ENCODE results near the gene ANKFY1. TPM values are rescaled to one million over a fixed set of nuclear protein-coding genes. Genes with fewer than 3 reads are reported as not detected.

The ANKFY1 gene
- total and polyA plus RNA-seq, 2 donors (not counting 3 experiments of a cell fraction or from before 2014, with no cell fraction given) = 30.6 to 51.1 TPM

DNA sequence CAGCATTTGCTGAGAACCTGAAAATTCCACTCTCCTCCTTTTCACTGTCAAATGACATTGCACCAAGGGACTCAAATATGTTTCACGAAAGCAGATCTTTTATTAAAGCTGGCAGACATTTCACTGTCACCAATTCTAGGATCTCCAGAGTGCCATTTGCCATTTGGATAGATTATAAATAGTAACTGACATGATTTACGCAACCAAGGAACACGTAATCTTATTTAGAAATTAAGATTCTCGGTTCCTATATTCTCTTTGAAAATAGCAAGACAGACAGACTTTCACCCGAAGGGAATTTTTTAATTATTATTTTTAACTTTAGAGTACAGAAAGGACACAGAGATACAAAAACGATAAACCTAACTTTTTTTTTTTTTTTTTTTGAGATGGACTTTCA lies 49.6 kb downstream of the ANKFY1 start:
- no peak for TF ChIP-seq JUN (IDR thresholded peaks at IDR 0.05; ENCODE audit: borderline replicate concordance, insufficient read depth, insufficient read length, low read depth)
- no peak for TF ChIP-seq POLR2A (IDR thresholded peaks at IDR 0.05; ENCODE audit: low read depth, low read length)
- no peak for TF ChIP-seq GATA2 (IDR thresholded peaks at IDR 0.05; ENCODE audit: insufficient read depth, insufficient read length, low read depth, low read length)
- TF ChIP-seq MAX (IDR thresholded peaks at IDR 0.05; ENCODE audit: insufficient read depth, insufficient read length) = no peak
- TF ChIP-seq EZH2 (IDR thresholded peaks at IDR 0.05; ENCODE audit: borderline replicate concordance, low read depth, low read length, severe bottlenecking) = no peak
- TF ChIP-seq MYC (IDR thresholded peaks at IDR 0.05; ENCODE audit: low read depth, low read length) = no peak
- no peak for TF ChIP-seq FOS (IDR thresholded peaks at IDR 0.05; ENCODE audit: borderline replicate concordance, insufficient read depth, low read length)
- TF ChIP-seq, protein P1, sequence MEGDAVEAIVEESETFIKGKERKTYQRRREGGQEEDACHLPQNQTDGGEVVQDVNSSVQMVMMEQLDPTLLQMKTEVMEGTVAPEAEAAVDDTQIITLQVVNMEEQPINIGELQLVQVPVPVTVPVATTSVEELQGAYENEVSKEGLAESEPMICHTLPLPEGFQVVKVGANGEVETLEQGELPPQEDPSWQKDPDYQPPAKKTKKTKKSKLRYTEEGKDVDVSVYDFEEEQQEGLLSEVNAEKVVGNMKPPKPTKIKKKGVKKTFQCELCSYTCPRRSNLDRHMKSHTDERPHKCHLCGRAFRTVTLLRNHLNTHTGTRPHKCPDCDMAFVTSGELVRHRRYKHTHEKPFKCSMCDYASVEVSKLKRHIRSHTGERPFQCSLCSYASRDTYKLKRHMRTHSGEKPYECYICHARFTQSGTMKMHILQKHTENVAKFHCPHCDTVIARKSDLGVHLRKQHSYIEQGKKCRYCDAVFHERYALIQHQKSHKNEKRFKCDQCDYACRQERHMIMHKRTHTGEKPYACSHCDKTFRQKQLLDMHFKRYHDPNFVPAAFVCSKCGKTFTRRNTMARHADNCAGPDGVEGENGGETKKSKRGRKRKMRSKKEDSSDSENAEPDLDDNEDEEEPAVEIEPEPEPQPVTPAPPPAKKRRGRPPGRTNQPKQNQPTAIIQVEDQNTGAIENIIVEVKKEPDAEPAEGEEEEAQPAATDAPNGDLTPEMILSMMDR (IDR thresholded peaks at IDR 0.05; ENCODE audit: extremely low read depth in 1 of 2, insufficient read depth in 1 of 2, low read depth in 1 of 2, low read length in 2 of 2) = no peak
- no peak for TF ChIP-seq POLR2AphosphoS5 (IDR thresholded peaks at IDR 0.05; ENCODE audit: insufficient read depth, low read depth, low read length)
- dilution Hi-C loops (cut with MboI; ENCODE audit: extremely low pct_ligation_motif_present, low sequenced_read_pairs) = no loop called here
- Histone ChIP-seq H4K20me1 (replicated peaks; ENCODE audit: control insufficient read depth, extremely low read depth, insufficient read depth, low read length) (no peaks in the 10 kb centered on the region), H3K79me2 (ENCODE audit: control insufficient read depth, insufficient read depth, low read length) (peaks cover 10% of the 10 kb centered on the region), H3K36me3 (ENCODE audit: control insufficient read depth in 2 of 2, extremely low read depth in 1 of 2, insufficient read depth in 2 of 2, low read length in 2 of 2) (peaks cover 2 to 3% of the 10 kb centered on the region in 2 experiments), H3K27me3 (ENCODE audit: control insufficient read depth in 2 of 2, insufficient read depth in 2 of 2, low read length in 2 of 2) (no peaks in the 10 kb centered on the region), H3K9me1 (replicated peaks; ENCODE audit: control insufficient read depth, extremely low read depth, insufficient read depth, low read length) (no peaks in the 10 kb centered on the region), H3K9ac (replicated peaks; ENCODE audit: extremely low read depth, insufficient read depth, low read length) (no peak overlapping the region), H3K4me1 (ENCODE audit: control insufficient read depth, extremely low read depth, insufficient read depth, low read length) (no peaks in the 10 kb centered on the region), H3K9me3 (replicated peaks; ENCODE audit: control insufficient read depth, insufficient read depth, low read length) (no peaks in the 10 kb centered on the region), H3K4me3 (replicated peaks in 1 of 3; ENCODE audit: insufficient read depth in 1 of 3, low read depth in 1 of 3, low read length in 3 of 3) (no peak overlapping the region), H3K4me2 (ENCODE audit: insufficient read depth, low read length) (no peak overlapping the region), H2AFZ (ENCODE audit: low read depth, low read length) (no peak overlapping the region), H3K27ac (ENCODE audit: insufficient read depth, low read depth, low read length) (no peak overlapping the region)
- DNase-seq (ENCODE audit: low read depth, low spot score) (no peak), FAIRE-seq (no peak)
- CTCF ChIA-PET = interaction anchor here (1.1 to 3.2 kb wide), 3 partner anchors 9 to 20 kb away, joined by 4 to 14 read pairs (median 11); no protein-coding TSS in a partner anchor
- POLR2A ChIA-PET = no interaction called here
- no TSS peak for BruUV-seq (replicated peaks)
- intact Hi-C loops (cut with micrococcal nuclease) = loop anchor here (2.0 kb wide), 1 partner anchor 327 kb away; no protein-coding TSS in a partner anchor

Measured in endothelial cell of umbilical vein (primary cell).